ENCODE measurements around the gene FOCAD. TPM values are rescaled to one million over a fixed set of nuclear protein-coding genes. Genes with fewer than 3 reads are reported as not detected.
A peak's percentile ranks its signal among the peaks of the same experiment; 100 is the strongest.
"Not testable (repeated sequence)": the region's sequence is repeated elsewhere in the genome, so short reads cannot be mapped to it uniquely, and the experiment has no call there.

The FOCAD gene
- total RNA-seq, 1 donor = 80.3 TPM

DNA sequence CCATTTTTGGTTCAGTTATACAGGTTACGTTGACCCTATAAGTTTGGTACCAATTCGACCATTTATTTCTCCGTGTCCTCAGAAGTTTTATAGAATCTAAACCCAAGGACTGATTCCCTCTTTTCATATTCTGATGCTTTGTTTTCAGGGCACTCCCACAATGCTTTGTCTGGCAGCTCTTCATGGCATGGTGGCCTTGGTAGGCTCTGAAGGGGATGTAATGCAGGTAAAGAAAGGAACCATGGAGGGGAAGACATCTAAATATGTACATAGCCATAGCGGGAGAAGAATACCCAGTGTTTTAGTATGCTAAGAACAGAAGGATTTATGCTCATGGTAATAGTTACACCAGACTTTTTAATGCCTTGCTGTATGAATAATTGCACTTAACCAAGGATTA is 264.6 kb downstream of the FOCAD start:
- H3K4me3 ChIP-seq (ENCODE audit: low read depth, low read length) = no peak overlapping the region
- no peak for DNase-seq (ENCODE audit: low read depth)
- TF ChIP-seq, protein P1, sequence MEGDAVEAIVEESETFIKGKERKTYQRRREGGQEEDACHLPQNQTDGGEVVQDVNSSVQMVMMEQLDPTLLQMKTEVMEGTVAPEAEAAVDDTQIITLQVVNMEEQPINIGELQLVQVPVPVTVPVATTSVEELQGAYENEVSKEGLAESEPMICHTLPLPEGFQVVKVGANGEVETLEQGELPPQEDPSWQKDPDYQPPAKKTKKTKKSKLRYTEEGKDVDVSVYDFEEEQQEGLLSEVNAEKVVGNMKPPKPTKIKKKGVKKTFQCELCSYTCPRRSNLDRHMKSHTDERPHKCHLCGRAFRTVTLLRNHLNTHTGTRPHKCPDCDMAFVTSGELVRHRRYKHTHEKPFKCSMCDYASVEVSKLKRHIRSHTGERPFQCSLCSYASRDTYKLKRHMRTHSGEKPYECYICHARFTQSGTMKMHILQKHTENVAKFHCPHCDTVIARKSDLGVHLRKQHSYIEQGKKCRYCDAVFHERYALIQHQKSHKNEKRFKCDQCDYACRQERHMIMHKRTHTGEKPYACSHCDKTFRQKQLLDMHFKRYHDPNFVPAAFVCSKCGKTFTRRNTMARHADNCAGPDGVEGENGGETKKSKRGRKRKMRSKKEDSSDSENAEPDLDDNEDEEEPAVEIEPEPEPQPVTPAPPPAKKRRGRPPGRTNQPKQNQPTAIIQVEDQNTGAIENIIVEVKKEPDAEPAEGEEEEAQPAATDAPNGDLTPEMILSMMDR (IDR thresholded peaks at IDR 0.05; ENCODE audit: insufficient read depth, low read length) = no peak

DNA sequence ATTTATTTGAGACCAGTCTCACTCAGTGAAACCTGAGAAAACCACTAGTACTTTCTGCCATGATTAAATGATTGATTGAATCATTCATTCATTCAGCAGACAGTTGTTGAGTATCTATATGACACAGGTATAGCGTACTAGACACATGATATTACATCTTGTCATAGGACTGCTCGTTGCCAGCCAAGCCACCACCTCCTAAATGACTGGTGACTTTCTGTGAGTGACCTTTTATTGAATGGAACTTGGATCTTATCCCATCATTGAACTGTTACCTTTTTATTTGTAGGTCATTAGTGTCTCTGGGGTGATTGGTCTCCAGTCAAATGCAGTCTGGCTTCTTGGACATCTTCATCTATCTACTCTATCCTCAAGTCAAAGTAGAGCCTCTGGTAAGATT is 266.6 kb downstream of the FOCAD start:
- no peak for DNase-seq (ENCODE audit: low read depth)
- H3K4me3 ChIP-seq (ENCODE audit: low read depth, low read length) = no peak overlapping the region
- TF ChIP-seq, protein P1 (IDR thresholded peaks at IDR 0.05; ENCODE audit: insufficient read depth, low read length) = no peak

DNA sequence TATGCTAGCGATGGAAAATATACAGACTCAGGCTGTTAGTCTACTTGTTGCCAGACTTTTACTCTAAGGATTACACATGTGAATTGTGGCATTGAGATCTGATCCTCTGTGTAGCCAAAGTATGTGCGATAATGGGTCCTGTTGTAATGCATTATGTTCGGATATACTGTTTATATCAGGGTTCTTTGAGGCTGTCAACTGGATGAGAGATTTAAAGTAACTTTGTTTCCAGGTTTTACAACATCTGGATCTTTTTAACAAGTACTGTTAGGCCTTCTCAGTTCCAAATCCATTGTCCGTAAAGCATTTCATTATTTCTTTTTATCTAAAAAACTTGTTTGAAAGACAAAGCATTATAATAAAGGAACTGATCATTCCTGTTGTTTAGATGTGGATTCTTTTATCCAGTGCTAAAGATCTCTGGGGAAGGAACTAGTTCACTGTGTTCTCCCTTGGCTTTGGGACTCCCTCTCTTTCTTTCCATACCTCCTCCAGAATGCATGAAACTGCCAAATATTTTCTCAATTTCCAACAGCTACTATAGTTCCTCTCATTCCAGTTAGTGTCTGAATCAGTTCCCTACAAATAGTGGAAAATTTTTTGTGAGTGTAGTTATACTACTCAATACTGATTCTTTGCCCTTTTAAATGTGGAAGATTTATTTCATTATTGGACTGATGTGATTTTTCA is 278.6 kb downstream of the FOCAD start:
- DNase-seq (ENCODE audit: low read depth) = peak; percentile 66

GRCh38 chr9:20972684-20973083 is 288.6 kb downstream of the FOCAD start:
- TF ChIP-seq, protein P1 (IDR thresholded peaks at IDR 0.05; ENCODE audit: insufficient read depth, low read length) = no peak
- H3K4me3 ChIP-seq (ENCODE audit: low read depth, low read length) = no peak overlapping the region
- no peak for DNase-seq (ENCODE audit: low read depth)

More for the DNA sequence above, 278.6 kb downstream of the FOCAD start:
- H3K4me3 ChIP-seq (ENCODE audit: low read depth, low read length) = no peak overlapping the region
- TF ChIP-seq, protein P1 (IDR thresholded peaks at IDR 0.05; ENCODE audit: insufficient read depth, low read length) = no peak

GRCh38 chr9:20973246-20973947 is 289.3 kb downstream of the FOCAD start:
- DNase-seq (ENCODE audit: low read depth); H3K4me3 ChIP-seq (ENCODE audit: low read depth, low read length): not testable (repeated sequence)

DNA sequence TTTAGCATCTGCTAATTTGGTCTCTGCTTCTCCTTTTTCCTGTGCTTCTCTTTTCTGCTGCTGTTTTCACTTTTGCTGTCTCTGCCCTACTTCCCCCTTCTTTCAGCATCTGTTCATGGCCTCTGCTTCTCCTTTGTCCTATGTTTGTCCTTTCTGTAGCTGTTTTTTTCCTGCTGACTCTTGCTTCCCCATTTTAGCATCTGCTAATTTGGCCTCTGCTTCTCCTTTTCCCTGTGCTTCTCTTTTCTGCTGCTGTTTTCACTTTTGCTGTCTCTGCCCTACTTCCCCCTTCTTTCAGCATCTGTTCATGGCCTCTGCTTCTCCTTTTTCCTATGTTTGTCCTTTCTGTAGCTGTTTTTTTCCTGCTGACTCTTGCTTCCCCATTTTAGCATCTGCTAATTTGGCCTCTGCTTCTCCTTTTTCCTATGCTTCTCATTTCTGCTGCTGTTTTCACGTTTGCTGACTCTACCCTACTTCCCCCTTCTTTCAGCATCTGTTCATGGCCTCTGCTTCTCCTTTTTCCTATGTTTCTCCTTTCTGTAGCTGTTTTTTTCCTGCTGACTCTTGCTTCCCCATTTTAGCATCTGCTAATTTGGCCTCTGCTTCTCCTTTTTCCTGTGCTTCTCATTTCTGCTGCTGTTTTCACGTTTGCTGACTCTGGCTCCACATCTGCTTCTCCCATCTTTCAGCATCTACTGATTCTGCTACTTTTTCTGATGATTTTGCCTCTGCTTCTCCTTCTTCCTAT is 290.3 kb downstream of the FOCAD start:
- H3K4me3 ChIP-seq (ENCODE audit: low read depth, low read length); DNase-seq (ENCODE audit: low read depth): not testable (repeated sequence)

- no peak for DNase-seq (ENCODE audit: low read depth)
- TF ChIP-seq, protein P1 (IDR thresholded peaks at IDR 0.05; ENCODE audit: insufficient read depth, low read length) = no peak
- no peak overlapping the region for H3K4me3 ChIP-seq (ENCODE audit: low read depth, low read length)
Measured at GRCh38 chr9:20978249-20978648, 294.2 kb downstream of the FOCAD start.

Measured in fibroblast of the aortic adventitia (primary cell).